RWPE2 (cell line): ENCODE data around the gene CHN2.
"Not testable (repeated sequence)": the region's sequence is repeated elsewhere in the genome, so short reads cannot be mapped to it uniquely, and the experiment has no call there.

Experiments
- ATAC-seq: fragments of 200-7000 bp; cut with Tn5 transposase; 3 replicates; pipeline ENCODE4 v1.9.1; 2021; ENCODE audit warnings: low read depth
- DNase-seq: peaks from one replicate; pipeline ENCODE4 v3.0.0-alpha.2; 2020; ENCODE audit warnings: low spot score
- H3K27ac ChIP-seq: fragments of 450-650 bp; 2 replicates; pipeline ENCODE4 v1.5.1; 2017; ENCODE audit warnings: mild to moderate bottlenecking; ENCODE audit not compliant: poor library complexity, severe bottlenecking
- H3K27me3 ChIP-seq: fragments of 250-450 bp; sonication (Bioruptor Pico); 2 replicates; pipeline ENCODE4 v1.5.1; 2021; ENCODE audit warnings: mild to moderate bottlenecking, moderate library complexity; ENCODE audit not compliant: insufficient read depth, poor library complexity, severe bottlenecking
- H3K36me3 ChIP-seq: fragments of 250-450 bp; sonication (Bioruptor Pico); 2 replicates; pipeline ENCODE4 v1.5.1; 2020; ENCODE audit warnings: low read depth, mild to moderate bottlenecking, moderate library complexity
- H3K4me1 ChIP-seq: fragments of 250-450 bp; sonication (Bioruptor Pico); 2 replicates; pipeline ENCODE4 v1.5.1; 2021; ENCODE audit warnings: mild to moderate bottlenecking, moderate library complexity; ENCODE audit not compliant: insufficient read depth, poor library complexity, severe bottlenecking
- H3K4me3 ChIP-seq: fragments of 250-450 bp; sonication (Bioruptor Pico); 2 replicates; pipeline ENCODE4 v1.5.1; 2021; ENCODE audit warnings: mild to moderate bottlenecking, moderate library complexity; ENCODE audit not compliant: severe bottlenecking
- H3K9me3 ChIP-seq: fragments of 250-450 bp; sonication (Bioruptor Pico); 2 replicates; pipeline ENCODE4 v1.5.1; 2021; ENCODE audit warnings: mild to moderate bottlenecking, moderate library complexity; ENCODE audit not compliant: severe bottlenecking
- CTCF ChIP-seq: fragments of 450-650 bp; IDR thresholded peaks from one replicate; pipeline ENCODE4 v1.5.1; 2017; ENCODE audit warnings: mild to moderate bottlenecking, moderate library complexity; ENCODE audit not compliant: poor library complexity, severe bottlenecking

CHN2 gene

GRCh38 chr7:29208410-29209250 lies 14.1 kb downstream of the CHN2 start:
- Histone ChIP-seq H3K27me3 (no peaks in the 10 kb centered on the region), H3K4me3 (no peak overlapping the region), H3K9me3 (no peaks in the 10 kb centered on the region), H3K36me3 (no peaks in the 10 kb centered on the region), H3K27ac (no peak overlapping the region), H3K4me1 (no peaks in the 10 kb centered on the region)
- ATAC-seq (no peak), DNase-seq (no peak)
- no peak for TF ChIP-seq CTCF

GRCh38 chr7:29209745-29210144 lies 15.2 kb downstream of the CHN2 start:
- no peak overlapping the region for H3K4me3 ChIP-seq
- H3K27me3 ChIP-seq, result no peaks in the 10 kb centered on the region
- H3K9me3 ChIP-seq, result no peaks in the 10 kb centered on the region
- DNase-seq (no peak), ATAC-seq (no peak)
- no peak for TF ChIP-seq CTCF
- H3K27ac ChIP-seq, result no peak overlapping the region
- H3K4me1 ChIP-seq, result no peaks in the 10 kb centered on the region
- no peaks in the 10 kb centered on the region for H3K36me3 ChIP-seq

- not testable (repeated sequence) for ATAC-seq, H3K27ac ChIP-seq, H3K4me1 ChIP-seq, H3K4me3 ChIP-seq, DNase-seq, H3K9me3 ChIP-seq, H3K36me3 ChIP-seq, H3K27me3 ChIP-seq
Observed at GRCh38 chr7:29212736-29213135, 18.2 kb downstream of the CHN2 start.

GRCh38 chr7:29214056-29214455 lies 19.5 kb downstream of the CHN2 start:
- H3K27me3 ChIP-seq, result no peaks in the 10 kb centered on the region

GRCh38 chr7:29214816-29215215 lies 20.2 kb downstream of the CHN2 start:
- no peaks in the 10 kb centered on the region for H3K27me3 ChIP-seq
- ATAC-seq (no peak), DNase-seq (no peak)
- no peaks in the 10 kb centered on the region for H3K9me3 ChIP-seq
- TF ChIP-seq CTCF, result no peak
- no peak overlapping the region for H3K4me3 ChIP-seq
- no peak overlapping the region for H3K27ac ChIP-seq
- H3K36me3 ChIP-seq, result no peaks in the 10 kb centered on the region
- no peaks in the 10 kb centered on the region for H3K4me1 ChIP-seq

More at GRCh38 chr7:29214056-29214455, 19.5 kb downstream of the CHN2 start:
- H3K9me3 ChIP-seq, result no peaks in the 10 kb centered on the region
- no peak for ATAC-seq
- no peaks in the 10 kb centered on the region for H3K4me1 ChIP-seq
- DNase-seq, result no peak
- no peaks in the 10 kb centered on the region for H3K36me3 ChIP-seq
- no peak overlapping the region for H3K27ac ChIP-seq
- no peak for TF ChIP-seq CTCF
- H3K4me3 ChIP-seq, result no peak overlapping the region
